GM21515 (cell line): ENCODE data around the gene FAP.

Experiments used
- ATAC-seq: cut with Tn5 transposase; IDR thresholded peaks from one replicate; pipeline ENCODE4 v1.9.1; 2021; ENCODE audit not compliant: unreplicated experiment

FAP gene

DNA sequence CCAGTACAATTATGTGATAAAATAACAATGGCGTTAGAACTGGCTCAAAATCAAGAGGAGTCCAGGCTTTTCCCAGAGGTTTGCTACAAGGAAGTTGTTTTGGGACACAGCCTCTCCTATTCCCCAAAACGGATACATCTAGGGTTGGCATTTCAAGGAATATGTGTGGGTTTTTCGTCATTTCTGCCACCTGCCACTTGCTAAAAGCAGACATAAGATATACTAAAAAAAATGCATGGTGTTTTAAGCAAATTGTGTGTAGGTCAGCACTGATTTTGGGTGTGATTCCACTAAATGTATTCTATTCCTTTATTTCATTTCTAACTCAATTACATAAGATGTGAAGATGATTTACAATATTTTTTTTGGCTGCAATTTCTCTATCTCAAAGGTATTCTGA lies 54.8 kb downstream of the FAP start:
- ATAC-seq: no peak

DNA sequence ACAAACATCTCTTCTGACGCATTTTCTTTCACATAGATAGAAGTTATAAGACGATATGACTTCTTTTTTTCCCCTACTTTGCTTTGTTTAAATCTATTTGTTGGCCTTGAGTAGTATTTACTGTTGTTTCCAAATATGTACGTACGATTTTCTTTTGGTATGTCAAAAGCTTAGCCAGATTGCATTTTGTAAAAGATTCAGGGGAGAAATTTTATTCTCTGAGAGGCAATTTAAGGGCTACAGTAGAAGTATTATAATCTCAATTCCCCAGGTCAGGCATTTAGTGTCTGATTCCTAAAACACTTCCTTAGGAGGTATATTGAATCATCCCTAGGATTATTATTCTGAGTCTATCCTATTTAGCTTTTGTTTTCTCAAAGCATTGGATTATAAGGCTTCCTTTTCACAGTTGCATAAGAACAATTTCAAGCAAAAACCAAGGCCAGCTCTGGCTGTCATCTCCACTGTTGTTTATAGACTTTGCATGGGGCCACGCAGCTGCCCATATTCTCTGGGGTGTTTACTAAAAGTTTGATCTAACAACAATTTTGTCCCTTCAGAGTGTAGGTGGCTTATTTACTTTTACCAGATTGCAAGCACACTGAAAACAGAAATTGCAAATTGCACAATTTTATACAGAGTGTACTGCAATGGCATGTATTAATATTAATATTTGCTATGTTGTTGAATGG lies 57.6 kb downstream of the FAP start:
- no peak for ATAC-seq

DNA sequence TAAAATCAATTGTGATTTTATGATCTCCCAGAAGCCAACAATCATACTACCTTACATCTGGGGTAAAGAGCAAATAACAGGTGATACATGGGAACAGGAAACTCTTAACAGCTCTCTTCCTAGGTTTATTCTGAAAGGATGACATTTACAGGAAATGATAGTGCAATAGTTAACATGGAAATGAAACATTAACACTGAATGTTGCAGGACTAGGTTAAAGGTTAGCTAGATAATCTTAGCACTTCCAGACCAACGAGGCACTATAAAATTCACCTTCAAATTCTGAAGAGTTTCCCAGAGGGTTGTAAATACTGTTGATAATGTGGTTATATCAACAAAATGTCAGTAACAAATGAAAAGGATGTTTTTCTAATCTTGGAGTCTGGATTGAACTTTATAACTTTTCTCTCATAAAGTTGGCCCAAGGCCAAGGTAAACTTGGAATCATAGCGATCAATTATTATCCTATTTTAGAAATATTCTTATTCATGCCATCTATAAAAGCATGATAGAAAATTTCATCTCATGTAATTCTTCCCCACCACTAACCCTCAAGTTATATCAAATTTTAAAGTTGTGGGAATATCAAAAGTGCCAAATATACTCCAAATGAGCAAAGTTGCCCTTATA lies 58.3 kb downstream of the FAP start:
- no peak for ATAC-seq

DNA sequence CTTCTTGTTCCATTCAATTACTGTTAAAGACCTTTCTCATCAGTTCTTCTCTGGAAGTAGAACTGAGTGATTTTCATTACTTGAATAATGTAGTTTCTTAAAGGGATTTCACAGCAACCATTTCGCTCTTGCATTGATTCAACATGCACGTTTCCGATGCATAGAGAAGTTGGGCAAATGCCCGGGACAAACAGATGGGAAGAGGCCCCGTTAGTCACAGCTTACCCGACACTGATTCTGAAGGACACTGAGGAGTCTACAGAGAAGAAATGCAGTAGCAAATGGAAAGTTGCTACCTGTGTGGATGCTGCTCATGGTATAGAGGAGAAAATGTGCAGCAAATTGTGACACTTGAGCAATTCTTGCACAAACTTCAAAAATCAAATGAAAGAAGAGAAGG lies 58.9 kb downstream of the FAP start:
- ATAC-seq: no peak

DNA sequence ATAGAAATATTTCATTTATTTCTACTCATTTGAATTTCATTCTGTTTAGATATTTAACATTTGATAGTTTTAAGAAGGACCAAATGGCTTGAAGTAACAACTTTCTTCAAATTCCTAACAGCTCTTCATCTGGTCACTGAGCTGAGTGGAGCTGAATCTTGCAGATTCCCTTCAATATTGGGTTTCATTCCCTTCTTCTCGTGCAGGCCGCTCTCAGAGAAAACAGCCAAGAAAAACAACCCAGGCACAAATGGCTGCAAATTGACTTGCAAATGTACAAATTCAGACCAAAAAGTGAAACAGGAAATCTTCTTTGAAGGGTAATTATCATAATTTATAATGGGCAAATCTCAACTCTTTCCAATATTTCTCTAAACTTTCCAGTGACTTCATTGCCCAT lies 60.9 kb downstream of the FAP start:
- no peak for ATAC-seq

DNA sequence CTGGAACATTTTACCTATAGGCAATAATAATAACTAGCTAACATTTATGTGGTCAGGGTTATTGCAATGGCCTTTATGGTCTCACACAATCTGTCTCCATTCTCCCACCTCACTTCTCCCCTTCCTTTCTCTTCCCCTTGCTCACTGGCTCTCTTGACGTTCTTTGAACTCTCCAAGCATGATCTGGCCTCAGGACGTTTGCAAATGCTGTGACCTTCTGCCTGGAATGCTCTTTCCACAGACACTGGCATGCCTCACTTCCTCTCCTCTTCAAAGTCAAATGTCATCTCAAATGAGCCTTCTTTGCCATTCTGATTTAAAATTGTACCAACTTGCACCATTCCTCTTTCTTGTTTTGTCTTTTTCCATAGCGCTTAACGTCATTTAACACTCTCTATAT lies 65.9 kb downstream of the FAP start:
- ATAC-seq: no peak

DNA sequence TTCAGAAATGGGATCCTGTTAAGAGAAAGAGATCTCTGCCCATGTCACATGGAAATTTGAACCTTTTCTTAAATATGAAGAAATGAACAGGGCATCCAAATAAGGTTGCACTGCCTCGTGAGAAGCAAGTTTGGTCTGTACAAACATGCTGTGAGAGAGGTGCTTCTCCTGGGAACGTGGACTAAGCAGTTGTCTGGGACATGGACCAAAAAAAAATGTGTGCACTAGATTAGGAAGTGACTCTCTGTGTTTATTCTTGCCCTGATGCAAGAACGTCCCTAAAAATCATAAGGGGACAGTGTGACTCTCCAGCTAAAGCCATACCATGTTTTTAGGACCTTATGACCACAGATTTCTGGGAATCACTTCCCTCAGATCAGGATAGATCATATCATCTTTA lies 67.5 kb downstream of the FAP start:
- ATAC-seq: no peak

DNA sequence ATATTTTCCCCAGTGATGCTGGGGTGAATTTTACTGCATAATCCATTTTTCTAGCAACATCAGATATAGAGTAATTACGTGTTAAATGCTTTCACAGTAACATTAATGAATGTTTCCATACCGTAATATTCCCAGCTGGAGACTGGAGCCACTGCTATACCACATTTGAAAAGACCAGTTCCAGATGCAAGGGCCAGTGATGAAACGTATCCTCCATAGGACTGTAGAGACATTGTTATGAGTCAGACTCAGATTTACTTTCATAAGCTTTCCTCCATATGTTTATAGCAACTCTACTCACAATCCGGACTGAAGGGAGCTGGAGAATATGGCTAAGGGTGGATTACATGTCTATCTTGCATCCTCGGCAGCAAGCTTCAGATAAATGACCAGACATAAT lies 68.5 kb downstream of the FAP start:
- ATAC-seq: no peak

DNA sequence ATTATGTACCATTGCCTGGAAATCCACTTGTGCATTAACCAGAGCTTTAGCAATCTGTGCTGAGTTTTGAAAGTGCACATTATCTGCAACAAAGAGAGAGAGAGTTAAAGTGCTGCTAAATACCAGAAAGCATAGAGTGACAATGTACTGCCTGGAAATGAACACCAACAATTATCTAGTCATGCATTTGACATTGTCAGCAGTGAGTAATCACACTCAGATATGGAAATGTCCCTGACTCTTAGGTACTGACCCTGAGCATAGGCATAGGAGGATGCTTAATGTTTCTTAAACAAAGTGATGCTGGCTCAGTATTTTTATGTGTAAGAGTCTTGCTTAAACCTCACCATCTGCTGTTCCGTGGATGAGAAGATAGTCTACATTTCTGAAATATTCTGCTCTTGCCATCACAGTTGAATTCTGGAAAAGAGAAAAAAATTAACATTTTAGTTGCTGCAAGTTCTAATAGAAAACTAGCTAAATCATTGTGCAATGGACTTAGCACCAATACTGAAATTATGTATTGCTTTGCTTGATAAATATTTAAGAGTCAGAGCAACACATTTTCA lies 70.4 kb downstream of the FAP start:
- ATAC-seq: no peak

DNA sequence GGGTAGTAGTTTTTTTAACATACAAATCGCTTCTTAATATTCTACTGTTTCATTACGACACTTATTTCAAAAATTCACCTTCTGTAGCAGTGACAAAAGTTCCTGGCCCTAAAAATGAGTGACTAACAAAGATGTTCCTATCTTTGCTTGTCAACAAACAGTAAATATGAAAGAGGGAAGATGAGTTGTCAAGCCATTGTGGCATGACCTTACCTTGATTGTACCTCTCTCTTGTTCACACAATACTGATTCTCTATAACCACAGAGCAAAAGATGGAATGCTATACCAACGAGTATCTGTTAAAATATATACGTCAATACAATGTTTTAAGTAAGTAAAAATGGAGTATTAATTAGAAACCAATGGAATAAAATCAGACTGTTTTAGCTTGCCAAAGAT lies 76.5 kb downstream of the FAP start:
- no peak for ATAC-seq

DNA sequence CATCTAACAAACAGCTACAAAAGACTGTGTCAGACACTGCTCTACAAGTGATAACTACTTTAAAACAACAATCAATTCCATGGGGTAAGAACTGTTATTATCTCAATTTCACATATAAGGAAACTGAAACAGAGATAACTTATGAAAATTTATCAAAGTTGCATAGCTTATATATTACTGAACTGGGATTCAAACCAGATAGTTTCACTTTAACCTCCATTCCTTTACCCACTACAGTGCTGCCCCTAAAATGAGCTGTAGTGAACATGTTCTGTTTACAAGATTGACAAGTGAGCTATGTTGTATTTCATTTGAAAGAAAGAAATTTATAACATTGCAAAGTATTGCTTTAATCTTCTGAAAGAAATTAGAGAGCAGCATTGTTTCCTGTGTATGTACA lies 77.1 kb downstream of the FAP start:
- ATAC-seq: no peak

DNA sequence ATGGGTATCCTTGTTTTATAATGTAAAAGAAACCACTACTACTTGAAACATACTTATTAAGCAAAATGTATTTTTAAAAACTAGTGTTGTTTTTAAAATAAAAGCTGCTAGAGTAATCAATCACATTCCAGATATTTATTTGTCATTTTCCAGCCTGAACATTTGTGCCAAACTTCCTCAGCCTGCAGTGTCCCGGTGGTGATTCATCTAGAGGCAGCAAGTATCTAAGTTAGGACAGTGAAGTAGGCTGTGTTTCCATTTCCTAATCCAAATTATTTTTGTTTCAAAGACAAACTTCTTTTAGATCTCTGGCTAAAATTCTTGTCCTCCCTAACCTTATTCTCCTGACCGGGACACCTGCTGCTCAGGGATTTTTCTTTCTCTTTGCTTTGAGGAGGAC lies 78.4 kb downstream of the FAP start:
- no peak for ATAC-seq

DNA sequence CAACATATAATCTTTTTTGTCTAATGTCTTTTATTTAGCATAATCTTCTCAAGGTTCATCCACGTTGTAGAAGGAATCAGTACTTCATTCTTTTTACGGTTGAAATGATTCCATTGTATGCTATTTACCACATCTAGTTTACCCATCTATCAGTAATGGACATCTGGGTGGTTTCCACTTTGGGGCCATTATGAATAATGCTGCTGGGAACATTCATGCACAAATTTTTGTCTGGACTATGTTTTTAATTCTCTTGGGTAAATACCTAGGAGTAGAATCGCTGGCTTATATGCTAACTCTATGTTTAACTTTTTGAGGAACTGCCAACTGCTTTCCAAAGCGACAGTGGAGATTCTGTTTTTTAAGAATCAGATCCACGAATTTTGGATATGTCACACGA lies 83.8 kb downstream of the FAP start:
- no peak for ATAC-seq

DNA sequence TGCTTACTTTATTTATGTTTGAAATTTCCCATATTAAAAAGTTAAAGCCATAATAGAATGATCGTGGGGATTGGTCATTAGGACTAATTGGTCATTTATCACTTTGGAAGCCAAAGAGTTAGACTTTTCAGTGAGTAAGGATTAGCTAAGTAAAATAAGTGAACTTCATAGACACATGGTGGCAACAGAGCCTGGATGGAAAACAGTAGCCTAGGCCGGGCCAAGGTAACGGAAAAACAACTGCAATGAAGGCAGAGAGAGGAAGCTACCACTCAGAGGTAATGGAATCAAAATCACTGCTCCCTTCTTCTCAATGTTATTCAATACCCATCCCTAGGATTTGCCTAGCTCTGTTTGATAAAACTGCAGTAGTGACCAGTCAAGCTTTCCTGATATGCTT lies 87.1 kb downstream of the FAP start:
- no peak for ATAC-seq

DNA sequence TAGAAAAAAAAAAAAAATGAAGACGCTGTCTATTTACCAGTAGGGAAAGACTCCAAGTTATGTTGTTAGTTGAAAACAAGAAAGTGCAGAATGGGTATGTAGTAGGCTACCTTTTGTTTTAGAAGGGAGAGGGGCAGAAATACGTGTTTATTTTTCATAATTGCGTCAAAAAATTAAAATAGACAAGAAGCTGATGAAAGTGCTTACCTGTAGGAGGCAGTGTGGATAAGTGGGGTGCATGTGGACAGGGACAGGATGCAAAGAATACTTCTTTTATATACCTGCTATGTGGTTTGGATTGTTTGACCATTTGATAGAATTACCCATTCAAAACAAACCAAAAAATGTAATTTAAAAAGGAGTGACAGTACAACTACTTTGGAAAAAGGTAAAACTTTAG lies 88.2 kb downstream of the FAP start:
- no peak for ATAC-seq

DNA sequence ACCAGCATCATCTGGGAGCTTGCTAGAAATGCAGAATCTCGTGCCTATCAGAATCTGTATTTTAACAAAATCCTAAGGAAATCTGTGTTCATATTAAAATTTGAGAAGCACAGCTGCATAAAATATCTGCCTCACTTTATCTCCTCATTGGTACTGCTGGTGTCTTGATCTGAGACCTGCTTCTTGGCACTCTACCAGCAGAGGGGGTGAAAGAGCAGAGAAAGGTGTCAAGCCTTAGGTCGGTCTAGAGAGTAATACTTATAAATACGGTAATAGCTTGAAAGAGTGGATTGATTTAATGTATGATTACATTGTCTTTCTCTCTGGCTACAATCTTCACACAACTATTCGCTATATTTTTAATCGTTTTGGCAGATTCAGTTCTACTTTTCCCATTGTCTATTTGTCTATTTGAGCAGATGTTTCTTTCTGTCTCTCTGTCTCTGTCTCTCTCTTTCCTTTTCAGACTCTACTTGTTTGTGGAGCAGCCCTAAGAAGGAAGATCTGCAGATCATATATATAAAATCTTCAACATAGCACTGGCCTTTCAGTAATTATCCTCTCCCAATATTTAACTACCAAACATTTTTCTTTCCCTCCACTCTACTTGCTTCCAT lies 89.5 kb downstream of the FAP start:
- ATAC-seq: peak; percentile 100

DNA sequence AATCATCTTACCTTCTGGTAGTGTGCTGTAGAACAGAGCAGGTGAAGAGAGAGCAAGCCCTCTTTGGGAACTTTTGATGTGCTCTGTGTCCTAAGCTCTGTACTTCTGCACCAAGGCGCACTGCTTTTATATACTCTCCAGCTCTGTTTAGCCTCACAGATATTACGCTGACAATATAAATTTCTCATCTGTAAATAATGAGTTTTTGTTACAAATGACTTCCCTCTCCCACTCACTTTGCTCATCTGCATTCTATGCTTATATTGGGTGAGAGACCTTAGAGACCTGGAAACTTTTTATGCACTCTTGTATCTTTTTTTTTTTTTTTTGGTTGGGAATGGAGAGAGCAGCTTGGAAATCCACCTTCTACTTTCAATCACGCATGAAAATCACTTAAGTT lies 91.1 kb downstream of the FAP start, which contains the start of gene GCG:
Gene GCG, minus strand, starts transcription at position 101 of the 400 bp plus-strand sequence. CDS start 3,069 bp downstream, outside the sequence.
- no peak for ATAC-seq

DNA sequence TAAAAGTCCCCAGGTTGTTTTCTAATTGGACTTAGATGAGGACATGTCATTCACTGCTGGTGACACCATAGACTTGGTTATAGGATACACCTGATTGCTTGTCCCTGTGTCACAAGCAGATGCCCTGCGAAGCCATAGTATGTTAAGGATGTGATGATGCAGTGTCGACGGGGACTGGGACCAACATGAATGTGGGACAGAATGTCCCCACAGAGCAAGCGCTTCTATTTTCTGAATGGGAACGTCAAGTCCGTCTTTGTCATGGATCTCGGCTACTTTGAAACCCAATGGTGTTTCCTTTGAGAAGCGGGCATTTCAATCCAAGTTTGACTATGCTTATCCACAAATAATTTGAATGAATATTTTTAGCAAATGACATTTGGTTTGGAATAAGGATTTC lies 93.3 kb downstream of the FAP start:
- no peak for ATAC-seq

DNA sequence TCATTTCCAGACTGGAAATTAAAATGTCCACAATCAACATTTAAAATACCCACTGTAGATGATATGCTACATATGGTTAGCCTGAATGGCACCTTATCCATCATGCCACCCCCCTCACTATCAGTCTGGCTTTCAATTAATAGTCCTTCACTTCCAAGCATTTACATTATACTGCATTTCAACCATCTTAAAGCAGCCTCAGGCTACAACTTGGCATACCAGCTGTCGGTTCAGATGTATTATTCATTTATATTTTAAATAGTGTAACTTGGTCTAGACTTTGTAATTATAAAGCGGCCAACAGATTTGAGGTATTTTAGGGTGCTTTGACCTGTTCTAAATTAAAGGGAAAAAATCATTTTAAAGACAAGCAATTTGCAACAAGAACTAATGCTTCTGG lies 93.8 kb downstream of the FAP start:
- no peak for ATAC-seq

DNA sequence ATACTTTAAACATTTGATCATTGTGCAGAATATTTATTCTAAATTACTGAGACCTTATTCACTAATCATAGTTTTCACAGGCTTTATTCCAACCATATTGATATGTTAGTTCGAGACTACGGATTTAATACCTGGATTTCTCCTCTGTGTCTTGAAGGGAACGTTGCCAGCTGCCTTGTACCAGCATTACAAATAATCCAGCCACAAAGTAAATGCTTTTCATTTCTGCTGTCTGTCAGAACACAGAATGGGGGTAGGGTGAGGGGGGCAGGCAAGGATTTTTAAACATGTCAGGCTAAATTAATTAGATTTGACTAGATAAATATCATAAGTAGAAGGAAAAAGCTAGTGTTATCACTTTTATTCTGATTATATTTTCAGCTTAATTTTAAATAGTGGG lies 94.3 kb downstream of the FAP start:
- ATAC-seq: no peak

DNA sequence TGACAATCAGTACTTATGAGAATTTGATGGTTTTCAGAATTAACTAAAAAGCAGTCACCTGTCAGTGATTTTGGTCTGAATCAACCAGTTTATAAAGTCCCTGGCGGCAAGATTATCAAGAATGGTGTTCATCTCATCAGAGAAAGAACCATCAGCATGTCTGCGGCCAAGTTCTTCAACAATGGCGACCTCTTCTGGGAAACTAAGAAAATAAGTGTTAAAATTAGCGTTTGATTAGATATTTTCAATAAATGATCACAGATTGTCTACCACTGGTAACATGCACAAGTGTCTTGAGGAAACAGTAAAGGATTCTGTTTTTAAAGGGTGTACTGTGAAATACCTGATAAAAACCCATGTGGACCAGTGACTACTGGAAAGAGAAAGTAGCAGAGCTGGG lies 99.3 kb downstream of the FAP start:
- no peak for ATAC-seq

DNA sequence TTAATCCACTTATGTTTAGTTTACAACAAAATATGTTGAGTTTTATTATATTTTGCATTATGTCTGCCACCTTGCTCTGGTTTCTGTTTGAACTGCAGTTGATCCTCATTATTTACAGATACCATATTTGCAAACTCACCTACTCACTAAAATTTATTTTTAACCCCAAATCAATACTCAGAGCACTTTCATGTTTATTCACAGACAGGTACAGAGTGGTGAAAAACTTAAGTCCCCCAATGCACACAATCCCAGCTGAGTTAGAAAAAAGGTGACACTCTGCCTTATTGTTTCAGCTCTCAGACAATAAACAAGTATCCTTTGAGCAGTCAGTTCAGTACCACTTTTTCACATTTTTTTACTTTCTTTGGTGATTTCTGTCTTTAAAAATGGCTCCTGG lies 104.9 kb downstream of the FAP start:
- ATAC-seq: no peak
